ENCODE data around the gene RELN. TPM values are rescaled to one million over a fixed set of nuclear protein-coding genes. Genes with fewer than 3 reads are reported as not detected.

Gene RELN
- total and polyA plus RNA-seq, 2 of the 13 experiments (the other 11 are each of a cell fraction or from before 2014, with no cell fraction given), result 315 to 332 TPM

GRCh38 chr7:104010052-104010909, 20.8 kb upstream of the RELN start (continued):
- TF ChIP-seq CTCF (CRISPR knock-in tag; IDR thresholded peaks at IDR 0.05) (0 out of 2 replicates have a peak, but pooled peaks have one; percentile 6), ZFP36 (IDR thresholded peaks at IDR 0.05; ENCODE audit: borderline replicate concordance, low read depth, low read length, partially characterized antibody) (no peak), ZGPAT (CRISPR knock-in tag; IDR thresholded peaks at IDR 0.05) (peak; percentile 44; the same call in 1 of the 2 replicates), PCBP2 (optimal IDR thresholded peaks at IDR 0.05; ENCODE audit: low read depth, low read length, poor library complexity, severe bottlenecking) (no peak), STAT6 (CRISPR knock-in tag; IDR thresholded peaks at IDR 0.05; ENCODE audit: borderline replicate concordance) (no peak), GTF3A (CRISPR knock-in tag; conservative IDR thresholded peaks at IDR 0.05) (no peak), SRSF9 (IDR thresholded peaks at IDR 0.05; ENCODE audit: borderline replicate concordance, insufficient read depth, low read depth, low read length, poor library complexity, severe bottlenecking) (no peak), ZNF441 (CRISPR knock-in tag; IDR thresholded peaks at IDR 0.05; ENCODE audit: borderline replicate concordance) (no peak), JUN (CRISPR knock-in tag; IDR thresholded peaks at IDR 0.05) (no peak), ETV5 (CRISPR knock-in tag; IDR thresholded peaks at IDR 0.05; ENCODE audit: borderline replicate concordance) (no peak), HNRNPL (IDR thresholded peaks at IDR 0.05; ENCODE audit: low read depth, low read length) (no peak), MAX (IDR thresholded peaks at IDR 0.05) (no peak), RARG (CRISPR knock-in tag; IDR thresholded peaks at IDR 0.05; ENCODE audit: low read depth) (no peak), ZNF484 (CRISPR knock-in tag; IDR thresholded peaks at IDR 0.05; ENCODE audit: borderline replicate concordance, low read depth) (no peak), SP4 (CRISPR knock-in tag; IDR thresholded peaks at IDR 0.05) (no peak), NFKBIZ (CRISPR knock-in tag; IDR thresholded peaks at IDR 0.05) (no peak), ZNF337 (CRISPR knock-in tag; IDR thresholded peaks at IDR 0.05; ENCODE audit: borderline replicate concordance, low read depth) (no peak), ZC3H4 (CRISPR knock-in tag; IDR thresholded peaks at IDR 0.05; ENCODE audit: borderline replicate concordance) (no peak), NCOA5 (CRISPR knock-in tag; IDR thresholded peaks at IDR 0.05) (no peak), PTBP1 (IDR thresholded peaks at IDR 0.05; ENCODE audit: low read depth, low read length, poor library complexity, severe bottlenecking) (no peak), ZNF510 (CRISPR knock-in tag; IDR thresholded peaks at IDR 0.05; ENCODE audit: low read depth) (no peak), CENPT (CRISPR knock-in tag; IDR thresholded peaks at IDR 0.05; ENCODE audit: low read depth) (no peak), YEATS4 (CRISPR knock-in tag; IDR thresholded peaks at IDR 0.05; ENCODE audit: borderline replicate concordance) (no peak; the same call in 1 of the 2 replicates)
